A673 (cell line): ENCODE data around the gene MNS1. TPM values are rescaled to one million over a fixed set of nuclear protein-coding genes. Genes with fewer than 3 reads are reported as not detected.

Experiments
- BruUV-seq: library from RNA; stranded (reverse); fragments of 400-500 nt; replicated peaks from 2 replicates; lab custom pipeline; 2021; lab: Mats Ljungman, UMichigan
- CTCF ChIA-PET: fragments of 300-600 bp; sonication (Branson Sonifier 250); formaldehyde crosslinking; loops from one replicate; lab custom pipeline; 2022; ENCODE audit warnings: antibody characterized with exemption; lab: Charles Lee
- POLR2A ChIA-PET: fragments of 300-600 bp; sonication (Branson Sonifier 250); formaldehyde crosslinking; loops from one replicate; lab custom pipeline; 2022; ENCODE audit warnings: antibody characterized with exemption; ENCODE audit not compliant: low non-redundant PET; lab: Charles Lee
- DNase-seq: peaks from one replicate; pipeline ENCODE4 v3.0.0-alpha.2; 2015; ENCODE audit warnings: low spot score
- H3K27ac ChIP-seq: fragments of 200-600 bp; sonication (generic); 2 replicates; pipeline ENCODE4 v1.5.1; 2016; ENCODE audit warnings: mixed run types, low read depth, mild to moderate bottlenecking, mixed read lengths, antibody characterized with exemption, low read length; ENCODE audit not compliant: poor library complexity, severe bottlenecking
- H3K27me3 ChIP-seq: fragments of 200-600 bp; sonication (generic); replicated peaks from 2 replicates; pipeline ENCODE4 v1.6.1; 2017; ENCODE audit warnings: mixed run types, low read depth, mild to moderate bottlenecking, mixed read lengths, antibody characterized with exemption, low read length; ENCODE audit not compliant: insufficient read depth, poor library complexity
- H3K36me3 ChIP-seq: fragments of 200-600 bp; sonication (generic); 2 replicates; pipeline ENCODE4 v1.6.1; 2016; ENCODE audit warnings: mixed run types, mild to moderate bottlenecking, mixed read lengths, antibody characterized with exemption, low read length; ENCODE audit not compliant: insufficient read depth, poor library complexity, severe bottlenecking
- H3K4me1 ChIP-seq: fragments of 200-600 bp; sonication (generic); 2 replicates; pipeline ENCODE4 v1.6.1; 2017; ENCODE audit warnings: mixed run types, mild to moderate bottlenecking, mixed read lengths, antibody characterized with exemption, low read length; ENCODE audit not compliant: insufficient read depth, poor library complexity, severe bottlenecking
- H3K4me3 ChIP-seq: fragments of 200-600 bp; sonication (generic); 2 replicates; pipeline ENCODE4 v1.5.1; 2016; ENCODE audit warnings: low read depth, mixed run types, mild to moderate bottlenecking, mixed read lengths, low read length; ENCODE audit not compliant: poor library complexity, severe bottlenecking
- H3K9me3 ChIP-seq: fragments of 200-600 bp; sonication (generic); 2 replicates; pipeline ENCODE4 v1.6.1; 2016; ENCODE audit warnings: mixed run types, low read depth, mild to moderate bottlenecking, mixed read lengths, antibody characterized with exemption, low read length; ENCODE audit not compliant: poor library complexity, severe bottlenecking
- CTCF ChIP-seq: fragments of 300-800, 200-600 bp; sonication (generic); conservative IDR thresholded peaks from 2 replicates; pipeline ENCODE4 v1.5.1; 2017; ENCODE audit warnings: low read depth, mild to moderate bottlenecking, antibody characterized with exemption, low read length, moderate library complexity, mixed read lengths
- EZH2 ChIP-seq: fragments of 200-600 bp; sonication (generic); IDR thresholded peaks from 2 replicates; pipeline ENCODE4 v1.6.1; 2017; ENCODE audit warnings: borderline replicate concordance, low read depth, mild to moderate bottlenecking, mixed read lengths, antibody characterized with exemption, low read length; ENCODE audit not compliant: poor library complexity, severe bottlenecking
- intact Hi-C: fragments of 100-400 bp; cut with micrococcal nuclease; formaldehyde crosslinking; loops from one replicate; pipeline ENCODE4 v1.10.0; 2022; ENCODE audit not compliant: unreplicated experiment
- total RNA-seq: library from RNA; stranded (reverse); gene quantifications from 2 replicates; pipeline ENCODE4 v1.2.3, GENCODE V29; 2021

MNS1 gene
- total RNA-seq, 1 experiment from 2014 or later: 28.7 TPM

GRCh38 chr15:56460071-56460470, 4.9 kb downstream of the MNS1 start:
- POLR2A ChIA-PET: no interaction called here

GRCh38 chr15:56459096-56459495, 5.8 kb downstream of the MNS1 start:
- intact Hi-C loops: no loop called here
- ChIA-PET CTCF (no interaction called here), POLR2A (no interaction called here)
- Histone ChIP-seq H3K36me3 (peaks cover 6% of the 10 kb centered on the region), H3K4me1 (peaks cover 33% of the 10 kb centered on the region), H3K4me3 (no peak overlapping the region), H3K9me3 (no peaks in the 10 kb centered on the region), H3K27ac (no peak overlapping the region), H3K27me3 (no peaks in the 10 kb centered on the region)
- TF ChIP-seq CTCF (no peak), EZH2 (no peak)
- no peak for DNase-seq
- no TSS peak for BruUV-seq

More at GRCh38 chr15:56460071-56460470, 4.9 kb downstream of the MNS1 start:
- Histone ChIP-seq H3K4me1 (peaks cover 25% of the 10 kb centered on the region), H3K9me3 (no peaks in the 10 kb centered on the region), H3K27me3 (no peaks in the 10 kb centered on the region), H3K27ac (peak overlapping the region; percentile 47), H3K36me3 (peaks cover 6% of the 10 kb centered on the region), H3K4me3 (no peak overlapping the region)
- intact Hi-C loops: no loop called here
- CTCF ChIA-PET: no interaction called here
- no peak for TF ChIP-seq CTCF
- no peak for TF ChIP-seq EZH2
- peak; percentile 17 for DNase-seq
- BruUV-seq: no TSS peak

GRCh38 chr15:56456229-56456628, 8.7 kb downstream of the MNS1 start:
- BruUV-seq: no TSS peak

More at GRCh38 chr15:56456229-56456628, 8.7 kb downstream of the MNS1 start:
- no peaks in the 10 kb centered on the region for H3K9me3 ChIP-seq
- H3K4me3 ChIP-seq: no peak overlapping the region
- no peak for TF ChIP-seq CTCF
- TF ChIP-seq EZH2: no peak
- peak overlapping the region; percentile 56 for H3K27ac ChIP-seq
- peaks cover 6% of the 10 kb centered on the region for H3K36me3 ChIP-seq
- H3K27me3 ChIP-seq: no peaks in the 10 kb centered on the region
- intact Hi-C loops: no loop called here
- H3K4me1 ChIP-seq: peaks cover 31% of the 10 kb centered on the region
- POLR2A ChIA-PET: no interaction called here
- CTCF ChIA-PET: no interaction called here
- no peak for DNase-seq
